ENCODE data around the gene WRAP53.

DNA sequence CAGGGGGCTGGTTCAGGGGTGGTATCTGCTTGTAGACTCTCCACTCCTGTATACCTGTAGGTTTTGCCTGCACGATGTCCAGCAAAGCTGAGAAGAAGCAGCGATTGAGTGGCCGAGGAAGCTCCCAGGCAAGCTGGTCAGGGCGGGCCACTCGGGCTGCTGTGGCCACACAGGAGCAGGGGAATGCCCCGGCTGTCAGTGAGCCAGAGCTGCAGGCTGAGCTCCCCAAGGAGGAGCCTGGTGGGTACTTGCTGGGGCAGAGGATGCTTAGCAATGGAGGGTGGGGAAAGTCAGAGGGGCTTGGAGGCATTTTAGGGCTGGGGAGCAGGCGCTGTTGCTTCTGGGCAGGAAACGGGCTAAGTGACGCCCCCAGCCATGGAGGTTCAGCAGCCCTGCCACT, 31.4 kb downstream of the WRAP53 start:
- no peak for TF ChIP-seq CTCF (conservative IDR thresholded peaks at IDR 0.05 in 1 of 2, IDR thresholded peaks at IDR 0.05 in 1 of 2; ENCODE audit: extremely low read depth in 1 of 2, insufficient read depth in 1 of 2, low read depth in 1 of 2, low read length in 2 of 2)
- no peak for TF ChIP-seq EZH2 (IDR thresholded peaks at IDR 0.05; ENCODE audit: borderline replicate concordance, low read length)

All from mammary epithelial cell (primary cell).